Activated CD4-positive, CD25-positive, alpha-beta regulatory T cell treated with anti-CD3 and anti-CD28 coated beads, Interleukin-2, amount 50 U/mL, for 16 hours (primary cell): ENCODE data around the gene ZSCAN10.
"Not testable (repeated sequence)": the region's sequence is repeated elsewhere in the genome, so short reads cannot be mapped to it uniquely, and the experiment has no call there.

Experiments used
- DNase-seq: peaks from one replicate; pipeline ENCODE4 v3.0.0-alpha.2; 2020; ENCODE audit warnings: low read depth, low spot score

Gene ZSCAN10

GRCh38 chr16:3085868-3086595 lies 13.1 kb downstream of the ZSCAN10 start:
- no peak for DNase-seq

DNA sequence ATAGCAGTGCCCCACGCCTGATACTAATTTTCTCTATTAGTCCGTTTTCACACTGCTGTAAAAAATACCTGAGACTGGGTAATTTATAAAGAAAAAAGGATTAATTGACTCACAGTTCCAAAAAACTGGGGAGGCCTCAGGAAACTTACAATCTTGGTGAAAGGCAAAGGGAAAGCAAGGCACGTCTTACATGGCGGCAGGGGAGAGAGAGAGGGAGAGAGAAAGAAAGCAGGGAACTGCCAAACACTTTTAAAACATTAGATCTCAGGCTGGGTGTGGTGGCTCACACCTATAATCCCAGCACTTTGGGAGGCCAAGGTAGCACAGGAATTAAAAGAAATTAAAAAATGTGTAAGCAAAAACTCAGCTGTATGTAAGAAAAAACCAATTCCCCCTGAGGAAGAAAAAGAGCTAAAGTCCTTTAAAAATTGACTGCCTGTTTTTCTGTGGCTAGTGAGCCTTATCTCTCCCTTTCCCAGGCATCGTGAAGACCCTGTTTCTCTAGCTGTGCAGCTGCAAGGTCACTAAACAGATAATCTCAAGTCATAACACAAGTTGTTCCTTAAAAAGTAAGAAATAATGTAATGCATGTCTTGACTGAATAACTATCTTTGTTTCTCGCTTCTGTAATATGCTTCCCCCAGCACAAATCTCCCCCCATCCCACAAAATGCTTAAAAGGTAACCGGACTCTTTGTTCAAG lies 14.0 kb downstream of the ZSCAN10 start:
- DNase-seq, result no peak

DNA sequence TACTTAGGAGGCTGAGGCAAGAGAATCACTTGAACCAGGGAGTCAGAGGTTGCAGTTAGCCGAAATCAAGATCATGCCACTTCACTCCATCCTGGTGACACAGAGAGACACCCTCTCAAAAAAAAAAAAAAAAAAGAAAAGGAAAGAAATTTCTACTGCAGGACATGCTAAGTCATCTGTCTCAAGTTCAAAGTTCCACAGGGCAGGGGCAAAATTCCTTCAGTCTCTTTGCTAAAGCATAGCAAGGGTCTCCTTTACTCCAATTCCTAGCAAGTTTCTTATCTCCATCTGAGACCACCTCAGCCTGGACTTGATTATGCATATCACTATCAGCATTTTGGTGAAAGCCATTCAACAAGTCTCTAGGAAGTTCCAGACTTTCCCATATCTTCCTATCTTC lies 14.6 kb downstream of the ZSCAN10 start:
- DNase-seq, result no peak

DNA sequence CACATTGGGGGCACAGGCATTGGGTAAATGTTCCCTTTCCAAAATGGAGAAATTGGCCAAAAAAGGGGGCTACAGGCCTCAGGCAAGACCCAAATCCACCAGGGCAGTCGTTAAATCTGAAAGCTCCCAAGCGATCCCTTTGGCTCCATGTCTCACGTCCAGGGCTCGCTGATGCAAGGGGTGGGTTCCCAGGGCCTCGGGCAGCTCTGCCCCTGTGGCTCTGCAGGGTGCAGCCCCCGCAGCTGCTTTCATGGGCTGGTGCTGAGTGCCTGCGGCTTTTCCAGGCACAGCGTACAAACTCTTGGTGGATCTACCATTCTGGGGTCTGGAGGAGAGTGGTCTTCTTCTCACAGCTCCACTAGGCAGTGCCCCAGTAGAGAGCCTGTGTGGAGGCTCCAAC lies 15.7 kb downstream of the ZSCAN10 start:
- DNase-seq, result not testable (repeated sequence)

GRCh38 chr16:3081957-3082356 lies 17.1 kb downstream of the ZSCAN10 start:
- not testable (repeated sequence) for DNase-seq

DNA sequence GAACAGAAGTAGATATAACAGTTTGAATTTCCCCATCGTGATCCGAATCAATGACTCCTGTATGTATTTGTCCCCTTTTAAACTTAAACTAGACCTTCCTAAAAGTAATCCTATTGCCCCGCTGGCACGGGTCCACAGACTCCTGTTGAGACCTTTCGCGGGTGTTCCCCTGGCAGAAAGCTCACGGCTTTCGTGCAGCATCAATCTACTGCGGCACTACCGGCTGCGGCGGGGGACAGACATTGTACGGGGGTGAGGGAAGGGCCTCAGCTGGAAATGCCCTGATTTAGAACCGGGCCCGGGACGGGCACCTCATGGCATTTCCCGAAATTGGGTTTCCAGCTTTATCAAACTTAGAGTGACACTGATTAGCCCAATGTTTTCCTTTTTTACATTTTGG lies 19.1 kb downstream of the ZSCAN10 start:
- DNase-seq, result no peak

DNA sequence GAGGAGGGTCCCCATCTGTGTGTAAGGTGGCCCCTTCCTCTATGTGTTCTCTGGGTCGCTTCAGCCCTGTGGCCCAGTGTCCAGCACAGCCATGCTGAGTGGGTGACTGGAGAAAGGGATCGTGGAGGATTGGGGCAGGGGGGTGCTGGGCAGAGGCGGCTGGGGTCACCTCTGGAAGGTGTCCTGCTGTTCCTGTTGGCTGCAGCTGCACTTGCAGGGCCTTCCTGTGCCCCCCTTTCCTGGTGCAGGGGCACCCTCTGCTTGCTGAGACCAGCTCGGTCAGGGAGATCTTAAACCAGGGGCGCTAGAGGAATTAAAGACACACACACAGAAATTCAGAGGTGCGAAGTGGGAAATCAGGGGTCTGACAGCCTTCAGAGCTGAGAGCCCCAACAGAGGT lies 22.5 kb downstream of the ZSCAN10 start:
- no peak for DNase-seq

DNA sequence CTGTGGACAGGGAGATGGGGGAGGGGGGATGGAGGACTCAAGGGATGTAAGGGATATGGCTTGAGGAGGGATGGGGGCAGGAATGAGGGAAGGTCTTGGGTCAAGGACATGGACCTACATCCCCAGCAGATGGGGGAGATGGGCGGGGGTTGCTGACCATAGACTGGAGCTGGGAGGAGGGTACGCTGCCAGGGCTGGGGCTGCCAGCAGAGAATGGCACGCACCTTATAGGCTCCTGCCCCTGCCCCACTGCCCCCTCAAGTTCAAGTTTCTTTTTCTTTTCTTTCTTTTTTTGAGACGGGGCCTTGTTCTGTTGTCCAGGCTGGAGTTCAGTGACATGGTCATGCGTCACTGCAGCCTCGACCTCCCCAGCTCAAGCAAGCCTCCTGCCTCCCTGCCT lies 23.1 kb downstream of the ZSCAN10 start:
- not testable (repeated sequence) for DNase-seq

DNA sequence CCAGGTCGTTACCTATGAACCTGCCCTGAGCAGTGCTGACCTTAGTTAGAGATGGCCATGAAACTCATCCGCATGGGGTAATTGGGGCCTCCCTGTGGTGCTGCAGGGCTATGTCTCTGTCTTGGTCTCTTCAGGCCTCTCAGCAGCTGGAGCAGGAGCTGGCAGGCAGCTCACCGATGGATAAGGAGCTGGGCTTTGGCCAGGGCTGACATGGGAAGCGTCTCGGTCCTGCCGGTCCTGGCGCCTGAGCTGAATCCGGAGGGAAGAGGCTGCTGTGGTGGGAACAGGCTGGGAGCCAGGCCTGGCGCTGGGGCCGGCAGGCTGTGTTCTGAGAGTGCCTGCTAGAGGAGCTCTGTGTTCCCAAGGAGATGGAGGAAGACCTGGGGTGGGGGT lies 23.6 kb downstream of the ZSCAN10 start:
- DNase-seq, result no peak

GRCh38 chr16:3074860-3075522 lies 24.1 kb downstream of the ZSCAN10 start:
- peak; percentile 71 for DNase-seq

DNA sequence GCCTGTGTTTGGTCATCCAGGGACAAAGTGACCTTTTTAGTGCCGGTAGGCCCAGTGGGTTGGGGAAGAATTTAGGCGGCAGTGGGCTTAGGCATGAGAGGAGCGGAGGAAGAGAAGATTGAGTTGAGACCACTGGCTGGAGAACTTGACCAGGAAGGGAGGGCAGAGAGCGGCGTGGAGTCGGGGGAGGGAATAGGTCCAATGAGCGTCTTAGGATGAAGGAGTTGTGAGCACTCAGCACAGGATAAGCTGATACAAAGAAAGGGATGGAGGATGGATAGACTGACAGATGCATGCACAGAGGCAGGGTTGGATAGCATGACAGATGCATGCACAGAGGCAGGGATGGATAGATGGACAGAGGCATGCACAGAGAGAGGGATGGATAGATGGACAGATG lies 25.6 kb downstream of the ZSCAN10 start:
- DNase-seq, result no peak

DNA sequence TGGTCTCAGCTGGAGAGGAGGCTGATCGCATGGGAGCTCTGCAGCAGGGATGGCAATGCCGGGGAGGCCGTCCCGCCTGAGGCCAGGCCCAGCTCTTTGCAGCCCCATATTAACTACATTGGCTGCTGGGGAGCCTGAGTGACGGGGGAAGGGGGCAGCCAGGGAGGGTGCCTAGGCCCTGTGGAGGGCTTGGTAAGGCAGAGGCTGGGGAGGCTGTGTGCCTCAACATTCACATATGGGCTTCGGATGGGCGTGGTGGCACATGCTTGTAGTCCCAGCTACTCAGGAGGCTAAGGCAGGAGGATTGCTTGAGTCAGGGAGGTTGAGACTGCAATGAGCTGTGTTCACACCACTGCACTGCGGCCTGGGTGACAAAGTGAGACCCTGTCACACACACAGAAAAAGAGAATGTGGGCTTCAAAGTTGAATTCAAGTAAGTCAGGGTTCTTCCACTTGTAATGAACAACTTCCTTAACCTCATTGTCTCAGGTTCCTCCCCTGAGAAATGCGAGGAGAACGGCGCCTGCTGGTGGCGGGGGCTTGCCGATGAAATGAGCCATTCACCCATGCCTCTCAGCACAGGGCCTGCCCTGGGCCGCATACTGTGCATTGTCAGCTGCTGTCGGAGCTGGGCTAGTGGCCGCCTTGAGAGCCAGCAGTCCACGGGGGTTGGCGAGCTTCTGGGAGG lies 26.4 kb downstream of the ZSCAN10 start:
- not testable (repeated sequence) for DNase-seq

- not testable (repeated sequence) for DNase-seq
Observed at GRCh38 chr16:3072148-3072547, 26.9 kb downstream of the ZSCAN10 start.

DNA sequence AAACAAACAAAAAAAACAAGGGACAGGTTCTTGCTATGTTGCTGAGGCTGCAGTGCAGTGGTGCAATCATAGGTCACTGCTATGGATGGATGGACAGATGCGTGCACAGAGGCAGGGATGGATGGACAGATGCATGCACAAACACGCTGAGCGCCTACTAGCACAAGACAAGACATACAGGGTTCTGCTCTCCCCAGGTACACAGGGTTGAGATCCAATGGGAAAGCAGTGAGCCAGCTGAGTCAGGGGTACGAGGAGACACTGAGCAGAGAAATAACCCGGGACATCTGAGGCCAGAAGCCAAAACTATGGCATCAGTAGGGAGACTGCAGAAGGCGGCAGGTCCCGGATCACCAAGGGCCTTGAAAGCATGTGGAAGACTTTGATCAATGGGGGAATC lies 27.4 kb downstream of the ZSCAN10 start:
- no peak for DNase-seq

DNA sequence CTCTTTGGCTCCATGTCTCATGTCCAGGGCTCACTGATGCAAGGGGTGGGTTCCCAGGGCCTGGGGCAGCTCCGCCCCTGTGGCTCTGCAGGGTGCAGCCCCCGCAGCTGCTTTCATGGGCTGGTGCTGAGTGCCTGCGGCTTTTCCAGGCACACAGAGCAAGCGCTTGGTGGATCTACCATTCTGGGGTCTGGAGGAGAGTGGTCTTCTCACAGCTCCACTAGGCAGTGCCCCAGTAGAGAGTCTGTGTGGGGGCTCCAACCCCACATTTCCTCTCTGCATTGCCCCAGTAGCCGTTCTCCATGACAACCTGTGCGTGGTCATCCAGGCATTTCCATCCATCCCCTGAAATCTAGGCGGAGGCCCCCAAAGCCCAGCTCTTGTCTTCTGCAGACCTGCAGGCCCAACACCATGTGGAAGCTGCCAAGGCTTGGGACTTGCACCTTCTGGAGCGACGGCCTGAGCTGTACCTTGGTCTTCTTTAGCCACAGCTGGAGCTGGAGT lies 28.4 kb downstream of the ZSCAN10 start:
- DNase-seq, result no peak

DNA sequence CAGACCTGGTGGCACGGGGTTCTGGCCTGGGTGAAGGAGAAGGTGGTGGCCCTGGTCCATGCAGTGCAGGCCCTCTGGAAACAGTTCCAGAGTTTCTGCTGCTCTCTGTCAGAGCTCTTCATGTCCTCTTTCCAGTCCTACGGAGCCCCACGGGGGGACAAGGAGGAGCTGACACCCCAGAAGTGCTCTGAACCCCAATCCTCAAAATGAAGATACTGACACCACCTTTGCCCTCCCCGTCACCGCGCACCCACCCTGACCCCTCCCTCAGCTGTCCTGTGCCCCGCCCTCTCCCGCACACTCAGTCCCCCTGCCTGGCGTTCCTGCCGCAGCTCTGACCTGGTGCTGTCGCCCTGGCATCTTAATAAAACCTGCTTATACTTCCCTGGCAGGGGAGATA lies 29.9 kb downstream of the ZSCAN10 start:
- not testable (repeated sequence) for DNase-seq

GRCh38 chr16:3068487-3068886 lies 30.6 kb downstream of the ZSCAN10 start:
- DNase-seq, result no peak

DNA sequence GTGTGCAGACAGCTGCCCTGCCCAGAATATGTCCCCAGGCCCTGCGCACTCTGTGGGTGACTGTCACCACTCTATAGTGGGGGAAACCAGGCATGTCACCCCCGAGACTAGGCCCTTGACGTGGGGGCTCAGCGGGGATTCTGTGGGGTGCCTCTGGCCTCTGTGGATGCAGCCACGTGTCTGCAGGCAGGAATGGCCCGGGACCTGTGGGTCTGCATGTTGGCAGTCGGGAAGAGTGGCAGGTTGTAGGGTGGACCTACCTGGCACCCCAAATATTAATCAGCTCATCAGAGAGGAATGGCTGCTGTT lies 32.7 kb downstream of the ZSCAN10 start:
- no peak for DNase-seq

DNA sequence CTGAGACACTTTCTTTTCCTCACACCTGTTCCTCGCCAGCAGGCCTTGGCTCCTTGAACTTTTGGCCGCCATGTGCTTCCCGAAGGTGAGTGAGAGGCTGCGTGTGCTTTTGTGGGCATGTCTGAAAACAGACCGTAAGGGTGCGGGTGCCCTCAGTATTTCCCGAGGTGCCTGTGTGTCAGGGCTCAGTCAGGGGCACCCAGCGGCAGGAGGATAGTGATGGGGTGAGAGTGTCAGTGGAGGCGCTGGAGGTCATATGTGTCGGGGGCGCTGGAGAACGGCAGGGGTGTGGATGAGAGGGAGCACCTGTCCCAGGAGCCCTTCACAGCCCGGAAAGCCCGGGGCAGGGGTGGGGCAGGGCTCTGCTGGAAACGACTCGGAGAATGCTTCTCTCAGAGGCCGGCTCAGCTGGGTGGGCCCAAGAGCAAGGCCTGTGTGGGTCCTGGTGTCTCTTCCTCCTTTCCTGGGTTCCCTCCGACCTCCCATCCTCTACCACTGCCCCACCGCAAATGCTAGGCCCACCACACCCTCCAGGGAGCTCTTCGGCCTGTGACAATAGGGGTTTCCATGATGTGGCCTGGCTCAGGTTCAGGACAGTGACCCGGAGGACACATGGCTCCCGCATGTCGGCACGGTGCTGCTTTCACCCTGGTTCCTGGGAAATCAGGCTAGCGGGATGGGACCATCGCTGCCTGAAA lies 33.2 kb downstream of the ZSCAN10 start:
- DNase-seq, result no peak

DNA sequence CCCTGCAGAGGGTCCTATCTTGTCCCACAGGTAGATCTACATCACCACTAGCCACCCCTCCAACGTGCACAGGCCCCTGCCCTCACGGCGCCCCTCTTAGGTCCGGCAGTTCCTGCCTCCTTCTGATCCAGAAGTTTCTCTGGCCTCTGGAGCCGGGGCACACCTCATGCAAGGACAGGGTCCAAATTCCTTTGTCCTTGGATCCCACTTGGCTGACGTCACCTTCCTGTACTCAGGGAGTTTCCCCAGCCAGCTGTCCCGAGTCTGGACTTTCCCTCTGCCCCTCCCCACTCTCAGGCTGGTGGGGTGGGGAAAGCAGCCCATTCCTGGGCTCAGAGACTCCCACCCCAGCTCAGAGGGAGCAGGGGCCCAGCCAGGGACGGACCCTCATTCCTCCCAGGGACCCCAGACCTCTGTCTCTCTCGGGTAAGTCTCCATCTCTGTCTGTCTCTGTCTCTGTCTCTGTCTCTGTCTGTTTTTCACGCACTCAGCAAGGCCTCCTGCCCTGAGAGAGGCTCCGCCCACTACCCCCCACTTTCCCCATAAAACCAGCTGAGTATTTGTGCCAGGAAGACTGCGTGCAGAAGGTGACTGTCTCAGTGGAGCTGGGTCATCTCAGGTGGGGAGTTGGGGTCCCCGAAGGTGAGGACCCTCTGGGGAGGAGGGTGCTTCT lies 33.9 kb downstream of the ZSCAN10 start, which contains the start of gene IL32:
IL32 (plus strand) TSS at position 572 of the 673 bp plus-strand sequence. CDS start 172 bp downstream, outside the sequence.
- DNase-seq, result peak; percentile 50
